ENCODE measurements around the gene PCBP3.
"Not testable (repeated sequence)": the region's sequence is repeated elsewhere in the genome, so short reads cannot be mapped to it uniquely, and the experiment has no call there.

PCBP3 gene

GRCh38 chr21:45949928-45950739 is 306.6 kb downstream of the PCBP3 start:
- no peak for TF ChIP-seq JUND (IDR thresholded peaks at IDR 0.05; ENCODE audit: low read depth)
- in situ Hi-C loops (cut with HindIII; ENCODE audit: low pct_unique_long_range_greater_than_20kb, low sequenced_read_pairs) = no loop called here
- DNase-seq (ENCODE audit: low read depth in 1 of 2, low spot score in 1 of 2) = no peak

- in situ Hi-C loops (cut with HindIII; ENCODE audit: low pct_unique_long_range_greater_than_20kb, low sequenced_read_pairs) = no loop called here
- DNase-seq (ENCODE audit: low read depth in 1 of 2, low spot score in 1 of 2) = peak in 1 of 2 experiments; percentile 47
- no peak for TF ChIP-seq JUND (IDR thresholded peaks at IDR 0.05; ENCODE audit: low read depth)
Observed at GRCh38 chr21:45950740-45951515, 307.4 kb downstream of the PCBP3 start.

- TF ChIP-seq JUND (IDR thresholded peaks at IDR 0.05; ENCODE audit: low read depth) = no peak
- no peak for DNase-seq (ENCODE audit: low read depth in 1 of 2, low spot score in 1 of 2)
- in situ Hi-C loops (cut with HindIII; ENCODE audit: low pct_unique_long_range_greater_than_20kb, low sequenced_read_pairs) = no loop called here
Observed at GRCh38 chr21:45951676-45952075, 308.2 kb downstream of the PCBP3 start.

GRCh38 chr21:45952527-45952926 is 309.0 kb downstream of the PCBP3 start:
- in situ Hi-C loops (cut with HindIII; ENCODE audit: low pct_unique_long_range_greater_than_20kb, low sequenced_read_pairs); DNase-seq (ENCODE audit: low read depth in 1 of 2, low spot score in 1 of 2): not testable (repeated sequence)

GRCh38 chr21:45952974-45953373 is 309.4 kb downstream of the PCBP3 start:
- no peak for DNase-seq (ENCODE audit: low read depth in 1 of 2, low spot score in 1 of 2)
- no peak for TF ChIP-seq JUND (IDR thresholded peaks at IDR 0.05; ENCODE audit: low read depth)
- in situ Hi-C loops (cut with HindIII; ENCODE audit: low pct_unique_long_range_greater_than_20kb, low sequenced_read_pairs) = no loop called here

GRCh38 chr21:45954261-45954660 is 310.7 kb downstream of the PCBP3 start:
- no peak for TF ChIP-seq JUND (IDR thresholded peaks at IDR 0.05; ENCODE audit: low read depth)
- in situ Hi-C loops (cut with HindIII; ENCODE audit: low pct_unique_long_range_greater_than_20kb, low sequenced_read_pairs) = no loop called here
- no peak for DNase-seq (ENCODE audit: low read depth in 1 of 2, low spot score in 1 of 2)

- no peak for TF ChIP-seq JUND (IDR thresholded peaks at IDR 0.05; ENCODE audit: low read depth)
- no peak for DNase-seq (ENCODE audit: low read depth in 1 of 2, low spot score in 1 of 2)
- in situ Hi-C loops (cut with HindIII; ENCODE audit: low pct_unique_long_range_greater_than_20kb, low sequenced_read_pairs) = no loop called here
Observed at GRCh38 chr21:45954921-45955320, 311.4 kb downstream of the PCBP3 start.

- in situ Hi-C loops (cut with HindIII; ENCODE audit: low pct_unique_long_range_greater_than_20kb, low sequenced_read_pairs) = no loop called here
- TF ChIP-seq JUND (IDR thresholded peaks at IDR 0.05; ENCODE audit: low read depth) = no peak
- DNase-seq (ENCODE audit: low read depth in 1 of 2, low spot score in 1 of 2) = no peak
Observed at GRCh38 chr21:45957551-45957950, 314.0 kb downstream of the PCBP3 start.

GRCh38 chr21:45957981-45958600 is 314.6 kb downstream of the PCBP3 start:
- no peak for DNase-seq (ENCODE audit: low read depth in 1 of 2, low spot score in 1 of 2)
- in situ Hi-C loops (cut with HindIII; ENCODE audit: low pct_unique_long_range_greater_than_20kb, low sequenced_read_pairs) = no loop called here
- no peak for TF ChIP-seq JUND (IDR thresholded peaks at IDR 0.05; ENCODE audit: low read depth)

- no peak for DNase-seq (ENCODE audit: low read depth in 1 of 2, low spot score in 1 of 2)
Observed at GRCh38 chr21:45959182-45959581, 315.7 kb downstream of the PCBP3 start.

GRCh38 chr21:45959779-45960390 is 316.4 kb downstream of the PCBP3 start:
- DNase-seq (ENCODE audit: low read depth in 1 of 2, low spot score in 1 of 2) = no peak
- in situ Hi-C loops (cut with HindIII; ENCODE audit: low pct_unique_long_range_greater_than_20kb, low sequenced_read_pairs) = no loop called here
- no peak for TF ChIP-seq JUND (IDR thresholded peaks at IDR 0.05; ENCODE audit: low read depth)

More at GRCh38 chr21:45959182-45959581, 315.7 kb downstream of the PCBP3 start:
- in situ Hi-C loops (cut with HindIII; ENCODE audit: low pct_unique_long_range_greater_than_20kb, low sequenced_read_pairs) = no loop called here
- no peak for TF ChIP-seq JUND (IDR thresholded peaks at IDR 0.05; ENCODE audit: low read depth)

- DNase-seq (ENCODE audit: low read depth in 1 of 2, low spot score in 1 of 2); in situ Hi-C loops (cut with HindIII; ENCODE audit: low pct_unique_long_range_greater_than_20kb, low sequenced_read_pairs): not testable (repeated sequence)
Observed at GRCh38 chr21:45961408-45961807, 317.9 kb downstream of the PCBP3 start.

All from T47D (cell line).